Tibial artery (tissue), 4 donors: Measurements from ENCODE around the gene ANO1.

Experiments
- DNase-seq, 2 donors: peaks; one replicate each; pipeline ENCODE4 v3.0.0-alpha.2; 2019
- H3K27ac ChIP-seq, 2 donors: fragments of 200-600 bp; sonication (generic) in 1 of 2; 1 replicate in 1 of 2; 2 replicates in 1 of 2; pipeline ENCODE4 v1.5.1; 2018 to 2019; ENCODE audit warnings: mild to moderate bottlenecking in 1 of 2
- H3K27me3 ChIP-seq, 2 donors: fragments of 200-600 bp; sonication (generic) in 1 of 2; one replicate each; pipeline versions ENCODE4 v1.5.1 to v1.6.0; 2016 to 2019
- H3K36me3 ChIP-seq, 3 donors: fragments of 200-600 bp; sonication (generic) in 2 of 3; one replicate each; pipeline ENCODE4 v1.5.1; 2016 to 2019; ENCODE audit warnings: mild to moderate bottlenecking in 2 of 3
- H3K4me1 ChIP-seq, 4 donors: fragments of 200-600 bp; sonication (generic) in 2 of 4; 1 replicate in 3 of 4; 2 replicates in 1 of 4; pipeline ENCODE4 v1.5.1; 2016 to 2019
- H3K4me3 ChIP-seq, 2 donors: fragments of 200-600 bp; sonication (generic) in 1 of 2; 1 replicate in 1 of 2; 2 replicates in 1 of 2; pipeline ENCODE4 v1.5.1; 2018 to 2019; ENCODE audit warnings: mild to moderate bottlenecking in 2 of 2
- H3K9me3 ChIP-seq, 3 donors: fragments of 200-600 bp; sonication (generic) in 1 of 3; one replicate each; pipeline ENCODE4 v1.5.1; 2016 to 2019
- CTCF ChIP-seq, 2 experiments: fragments of 200-600 bp in 1 of 2; fragments of 450-650 bp in 1 of 2; IDR thresholded peaks; one replicate each; pipeline ENCODE4 v1.5.1; 2017 to 2019; ENCODE audit warnings: antibody characterized with exemption in 2 of 2, mild to moderate bottlenecking in 1 of 2, moderate library complexity in 1 of 2
- intact Hi-C: fragments of 100-400 bp; cut with DNase I; formaldehyde crosslinking; loops from one replicate; pipeline ENCODE4 v1.15.0; 2023; ENCODE audit warnings: low total_unique reads

ANO1 gene

GRCh38 chr11:70055444-70055843 is 22.7 kb upstream of the ANO1 start:
- TF ChIP-seq CTCF (IDR thresholded peaks at IDR 0.05), result no peak
- intact Hi-C loops, result no loop called here
- no peaks in the 10 kb centered on the region for H3K27me3 ChIP-seq
- H3K4me1 ChIP-seq, result no peaks in the 10 kb centered on the region
- no peak overlapping the region for H3K27ac ChIP-seq
- H3K4me3 ChIP-seq, result no peak overlapping the region
- H3K36me3 ChIP-seq, result no peaks in the 10 kb centered on the region
- H3K9me3 ChIP-seq, result no peaks in the 10 kb centered on the region
- no peak for DNase-seq

DNA sequence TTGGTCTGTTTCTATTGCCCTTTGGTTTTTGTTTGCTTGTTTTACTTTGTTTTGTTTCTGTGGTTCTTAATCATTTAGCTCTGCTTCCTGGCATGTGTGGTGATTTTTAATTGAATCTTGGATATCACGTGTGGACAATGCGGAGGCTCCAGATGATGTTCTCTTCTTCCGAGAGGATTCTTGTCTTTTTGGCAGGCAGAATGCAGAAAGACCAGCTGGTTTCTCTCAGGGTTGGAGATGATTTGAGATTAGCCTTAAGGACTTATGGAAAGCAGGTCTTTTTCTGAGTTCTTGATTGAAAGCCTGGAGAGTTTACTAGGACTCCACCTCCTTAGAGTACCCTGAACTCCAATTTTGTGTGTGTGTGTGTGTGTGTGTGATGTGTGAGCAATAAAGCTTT is 21.0 kb upstream of the ANO1 start:
- Histone ChIP-seq H3K27ac (no peak overlapping the region), H3K36me3 (no peaks in the 10 kb centered on the region), H3K27me3 (no peaks in the 10 kb centered on the region), H3K4me3 (no peak overlapping the region), H3K9me3 (no peaks in the 10 kb centered on the region), H3K4me1 (no peaks in the 10 kb centered on the region)
- intact Hi-C loops, result no loop called here
- no peak for TF ChIP-seq CTCF (IDR thresholded peaks at IDR 0.05)
- no peak for DNase-seq

GRCh38 chr11:70059971-70060370 is 18.1 kb upstream of the ANO1 start:
- no peak for DNase-seq
- H3K4me1 ChIP-seq, result peaks cover 0 to 3% (median 0%) of the 10 kb centered on the region in 4 donors
- H3K9me3 ChIP-seq, result no peaks in the 10 kb centered on the region

GRCh38 chr11:70060611-70061293 is 17.4 kb upstream of the ANO1 start:
- Histone ChIP-seq H3K27ac (no peak overlapping the region), H3K36me3 (no peaks in the 10 kb centered on the region), H3K27me3 (no peaks in the 10 kb centered on the region), H3K4me1 (peaks cover 0 to 8% (median 0%) of the 10 kb centered on the region in 4 donors), H3K9me3 (no peaks in the 10 kb centered on the region), H3K4me3 (no peak overlapping the region)
- TF ChIP-seq CTCF (IDR thresholded peaks at IDR 0.05), result no peak
- no peak for DNase-seq
- intact Hi-C loops, result no loop called here

More at GRCh38 chr11:70059971-70060370, 18.1 kb upstream of the ANO1 start:
- no peak for TF ChIP-seq CTCF (IDR thresholded peaks at IDR 0.05)
- Histone ChIP-seq H3K27me3 (no peaks in the 10 kb centered on the region), H3K27ac (no peak overlapping the region), H3K36me3 (no peaks in the 10 kb centered on the region), H3K4me3 (no peak overlapping the region)
- intact Hi-C loops, result no loop called here

GRCh38 chr11:70061734-70062133 is 16.4 kb upstream of the ANO1 start:
- H3K4me1 ChIP-seq, result peaks cover 0 to 12% (median 0%) of the 10 kb centered on the region in 4 donors
- H3K27me3 ChIP-seq, result no peaks in the 10 kb centered on the region
- intact Hi-C loops, result no loop called here
- TF ChIP-seq CTCF (IDR thresholded peaks at IDR 0.05), result no peak
- no peak for DNase-seq
- H3K27ac ChIP-seq, result no peak overlapping the region
- no peak overlapping the region for H3K4me3 ChIP-seq
- no peaks in the 10 kb centered on the region for H3K9me3 ChIP-seq
- H3K36me3 ChIP-seq, result no peaks in the 10 kb centered on the region
